Tibial artery (tissue), 4 donors: Measurements from ENCODE around the gene FXR1.

ENCODE experiments used
- DNase-seq, 2 donors: peaks; one replicate each; pipeline ENCODE4 v3.0.0-alpha.2; 2019
- H3K27ac ChIP-seq, 2 donors: fragments of 200-600 bp; sonication (generic) in 1 of 2; 1 replicate in 1 of 2; 2 replicates in 1 of 2; pipeline ENCODE4 v1.5.1; 2018 to 2019; ENCODE audit warnings: mild to moderate bottlenecking in 1 of 2
- H3K27me3 ChIP-seq, 2 donors: fragments of 200-600 bp; sonication (generic) in 1 of 2; one replicate each; pipeline versions ENCODE4 v1.5.1 to v1.6.0; 2016 to 2019
- H3K36me3 ChIP-seq, 3 donors: fragments of 200-600 bp; sonication (generic) in 2 of 3; one replicate each; pipeline ENCODE4 v1.5.1; 2016 to 2019; ENCODE audit warnings: mild to moderate bottlenecking in 2 of 3
- H3K4me1 ChIP-seq, 4 donors: fragments of 200-600 bp; sonication (generic) in 2 of 4; 1 replicate in 3 of 4; 2 replicates in 1 of 4; pipeline ENCODE4 v1.5.1; 2016 to 2019
- H3K4me3 ChIP-seq, 2 donors: fragments of 200-600 bp; sonication (generic) in 1 of 2; 1 replicate in 1 of 2; 2 replicates in 1 of 2; pipeline ENCODE4 v1.5.1; 2018 to 2019; ENCODE audit warnings: mild to moderate bottlenecking in 2 of 2
- H3K9me3 ChIP-seq, 3 donors: fragments of 200-600 bp; sonication (generic) in 1 of 3; one replicate each; pipeline ENCODE4 v1.5.1; 2016 to 2019
- CTCF ChIP-seq, 2 experiments: fragments of 200-600 bp in 1 of 2; fragments of 450-650 bp in 1 of 2; IDR thresholded peaks; one replicate each; pipeline ENCODE4 v1.5.1; 2017 to 2019; ENCODE audit warnings: antibody characterized with exemption in 2 of 2, mild to moderate bottlenecking in 1 of 2, moderate library complexity in 1 of 2
- intact Hi-C: fragments of 100-400 bp; cut with DNase I; formaldehyde crosslinking; loops from one replicate; pipeline ENCODE4 v1.15.0; 2023; ENCODE audit warnings: low total_unique reads

FXR1 gene

DNA sequence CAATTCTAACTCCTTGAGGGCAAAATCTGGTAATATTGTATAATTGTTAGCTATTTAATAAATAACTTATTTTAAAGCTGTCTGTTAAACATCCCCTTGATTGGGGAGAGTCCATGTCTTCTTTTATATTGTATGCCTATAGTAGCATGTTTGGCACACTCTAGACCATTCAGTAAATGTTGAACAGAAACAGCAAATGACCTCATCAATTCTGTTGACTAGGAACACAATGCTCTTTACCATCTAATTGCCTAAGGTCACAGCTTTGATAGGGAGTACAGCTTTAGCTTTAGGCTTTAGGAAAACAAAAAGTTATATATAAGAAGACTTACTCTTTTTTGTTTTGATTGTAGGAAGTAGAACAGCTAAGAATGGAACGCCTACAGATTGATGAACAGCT is 50.1 kb downstream of the FXR1 start:
- DNase-seq = no peak
- H3K27ac ChIP-seq = no peak overlapping the region
- no peak overlapping the region for H3K4me3 ChIP-seq
- no peaks in the 10 kb centered on the region for H3K27me3 ChIP-seq
- peaks cover 41 to 78% (median 60%) of the 10 kb centered on the region in 3 donors for H3K36me3 ChIP-seq
- H3K9me3 ChIP-seq = no peaks in the 10 kb centered on the region
- no peak for TF ChIP-seq CTCF (IDR thresholded peaks at IDR 0.05)
- no peaks in the 10 kb centered on the region for H3K4me1 ChIP-seq
- intact Hi-C loops = no loop called here

- DNase-seq = no peak
- Histone ChIP-seq H3K27me3 (no peaks in the 10 kb centered on the region), H3K4me3 (no peak overlapping the region), H3K36me3 (peaks cover 41 to 61% (median 49%) of the 10 kb centered on the region in 3 donors), H3K27ac (no peak overlapping the region), H3K9me3 (no peaks in the 10 kb centered on the region), H3K4me1 (no peaks in the 10 kb centered on the region)
- no peak for TF ChIP-seq CTCF (IDR thresholded peaks at IDR 0.05)
- intact Hi-C loops = no loop called here
Observed at GRCh38 chr3:180970931-180971330, 58.5 kb downstream of the FXR1 start.

DNA sequence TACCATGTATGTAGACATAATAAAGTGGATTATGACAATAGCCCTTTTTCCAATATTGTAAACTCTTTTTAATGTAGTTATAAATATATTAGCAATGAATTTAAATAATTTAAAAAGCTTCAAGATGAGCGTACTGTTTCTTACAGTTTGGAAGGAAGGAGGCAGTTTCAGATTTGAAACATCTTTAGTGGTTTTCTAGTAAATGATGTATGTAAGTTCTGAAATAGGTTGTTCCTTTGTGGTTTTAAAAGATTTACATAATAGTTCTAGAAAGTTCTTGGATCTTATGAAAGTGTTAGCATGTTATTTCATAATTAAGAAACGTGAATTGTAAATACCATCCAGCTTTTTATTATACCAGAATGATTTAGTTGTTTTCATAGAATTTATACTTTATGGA is 61.1 kb downstream of the FXR1 start:
- H3K4me1 ChIP-seq = no peaks in the 10 kb centered on the region
- no peak for TF ChIP-seq CTCF (IDR thresholded peaks at IDR 0.05)
- H3K27ac ChIP-seq = no peak overlapping the region
- peaks cover 34 to 62% (median 46%) of the 10 kb centered on the region in 3 donors for H3K36me3 ChIP-seq
- no peaks in the 10 kb centered on the region for H3K9me3 ChIP-seq
- H3K4me3 ChIP-seq = no peak overlapping the region
- H3K27me3 ChIP-seq = no peaks in the 10 kb centered on the region
- intact Hi-C loops = no loop called here
- no peak for DNase-seq

GRCh38 chr3:180974286-180974685 is 61.8 kb downstream of the FXR1 start:
- no peaks in the 10 kb centered on the region for H3K4me1 ChIP-seq
- H3K27ac ChIP-seq = no peak overlapping the region
- intact Hi-C loops = no loop called here
- DNase-seq = no peak
- no peak for TF ChIP-seq CTCF (IDR thresholded peaks at IDR 0.05)
- H3K27me3 ChIP-seq = no peaks in the 10 kb centered on the region
- H3K4me3 ChIP-seq = no peak overlapping the region
- H3K9me3 ChIP-seq = no peaks in the 10 kb centered on the region
- H3K36me3 ChIP-seq = peaks cover 26 to 62% (median 44%) of the 10 kb centered on the region in 3 donors

- H3K9me3 ChIP-seq = no peaks in the 10 kb centered on the region
- H3K36me3 ChIP-seq = peaks cover 5 to 48% (median 20%) of the 10 kb centered on the region in 3 donors
- no peaks in the 10 kb centered on the region for H3K27me3 ChIP-seq
- no peak overlapping the region for H3K27ac ChIP-seq
- TF ChIP-seq CTCF (IDR thresholded peaks at IDR 0.05) = no peak
- intact Hi-C loops = no loop called here
- H3K4me1 ChIP-seq = peaks cover 0 to 8% (median 0%) of the 10 kb centered on the region in 4 donors
- no peak for DNase-seq
- no peak overlapping the region for H3K4me3 ChIP-seq
Observed at GRCh38 chr3:180977498-180977897, 65.0 kb downstream of the FXR1 start.

DNA sequence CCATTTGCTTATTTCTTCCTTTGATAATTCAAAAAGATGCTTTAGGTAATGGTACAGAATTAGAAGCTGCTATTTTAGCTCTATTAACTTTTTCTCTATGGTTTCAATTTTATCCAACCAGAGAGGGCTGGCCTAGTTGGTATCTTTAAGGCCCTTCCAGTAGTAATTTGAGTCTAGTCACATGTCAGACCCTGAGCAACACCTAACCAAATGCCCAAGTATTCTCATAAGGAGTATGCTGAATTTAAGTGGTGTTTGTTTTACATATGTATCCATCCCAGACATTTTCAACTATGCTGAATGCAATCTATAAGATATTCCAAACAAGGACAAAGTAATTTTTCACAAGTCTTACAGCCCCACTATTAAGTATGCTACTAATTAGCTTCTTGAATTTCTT is 67.5 kb downstream of the FXR1 start:
- no peaks in the 10 kb centered on the region for H3K27me3 ChIP-seq
- no peak for DNase-seq
- no peak overlapping the region for H3K4me3 ChIP-seq
- no peak overlapping the region for H3K27ac ChIP-seq
- H3K9me3 ChIP-seq = no peaks in the 10 kb centered on the region
- TF ChIP-seq CTCF (IDR thresholded peaks at IDR 0.05) = no peak
- intact Hi-C loops = no loop called here
- peaks cover 0 to 8% (median 0%) of the 10 kb centered on the region in 4 donors for H3K4me1 ChIP-seq
- H3K36me3 ChIP-seq = peaks cover 18 to 52% (median 19%) of the 10 kb centered on the region in 3 donors
